MM.1S (cell line): ENCODE results near the gene RTP5.
"Not testable (repeated sequence)": the region's sequence is repeated elsewhere in the genome, so short reads cannot be mapped to it uniquely, and the experiment has no call there.

Experiments used
- DNase-seq: peaks from one replicate; pipeline ENCODE4 v3.0.0-alpha.2; 2015
- H2AFZ ChIP-seq: fragments of 300-600 bp; sonication (generic); 2 replicates; pipeline ENCODE4 v1.6.0; 2016; ENCODE audit warnings: antibody characterized with exemption, low read length
- H3F3A ChIP-seq: fragments of 300-600 bp; sonication (generic); 2 replicates; pipeline ENCODE4 v1.6.1; 2016; ENCODE audit warnings: mild to moderate bottlenecking, antibody characterized with exemption, low read length, moderate library complexity, mixed read lengths; ENCODE audit not compliant: insufficient read depth
- H3K27ac ChIP-seq: fragments of 300-600 bp; sonication (generic); 2 replicates; pipeline ENCODE4 v1.5.1; 2016; ENCODE audit warnings: mild to moderate bottlenecking, low read length
- H3K27me3 ChIP-seq: fragments of 300-600 bp; sonication (generic); replicated peaks from 2 replicates; pipeline ENCODE4 v1.6.0; 2016; ENCODE audit warnings: low read length; ENCODE audit not compliant: insufficient read depth
- H3K36me3 ChIP-seq: fragments of 300-600 bp; sonication (generic); replicated peaks from 2 replicates; pipeline ENCODE4 v1.6.1; 2016; ENCODE audit warnings: mild to moderate bottlenecking, low read length, mixed read lengths; ENCODE audit not compliant: insufficient read depth
- H3K4me1 ChIP-seq: fragments of 300-600 bp; sonication (generic); 2 replicates; pipeline ENCODE4 v1.6.1; 2016; ENCODE audit warnings: low read length, mixed read lengths
- H3K4me2 ChIP-seq: fragments of 300-600 bp; sonication (generic); 2 replicates; pipeline ENCODE4 v1.6.0; 2016; ENCODE audit warnings: low read depth, low read length
- H3K4me3 ChIP-seq: fragments of 300-600 bp; sonication (generic); 2 replicates; pipeline ENCODE4 v1.5.1; 2016; ENCODE audit warnings: low read length, mixed read lengths
- H3K79me2 ChIP-seq: fragments of 300-600 bp; sonication (generic); 2 replicates; pipeline ENCODE4 v1.6.1; 2016; ENCODE audit warnings: mixed run types, low read length, mixed read lengths
- H3K9ac ChIP-seq: fragments of 300-600 bp; sonication (generic); 2 replicates; pipeline ENCODE4 v1.6.1; 2016; ENCODE audit warnings: low read length, mixed read lengths
- H3K9me2 ChIP-seq: fragments of 300-600 bp; sonication (generic); replicated peaks from 2 replicates; pipeline ENCODE4 v1.6.1; 2016; ENCODE audit warnings: mild to moderate bottlenecking, low read length, mixed read lengths; ENCODE audit not compliant: insufficient read depth
- H3K9me3 ChIP-seq: fragments of 300-600 bp; sonication (generic); replicated peaks from 2 replicates; pipeline ENCODE4 v1.6.1; 2016; ENCODE audit warnings: mild to moderate bottlenecking, low read length, mixed read lengths; ENCODE audit not compliant: insufficient read depth
- H4K20me1 ChIP-seq: fragments of 300-600 bp; sonication (generic); 2 replicates; pipeline ENCODE4 v1.6.1; 2016; ENCODE audit warnings: mild to moderate bottlenecking, low read length, moderate library complexity, mixed read lengths; ENCODE audit not compliant: insufficient read depth
- CTCF ChIP-seq: fragments of 300-600 bp; sonication (generic); IDR thresholded peaks from 2 replicates; pipeline ENCODE4 v1.5.1; 2016; ENCODE audit warnings: antibody characterized with exemption, low read length, mixed read lengths
- EZH2 ChIP-seq: fragments of 300-600 bp; sonication (generic); optimal IDR thresholded peaks from 2 replicates; pipeline ENCODE3; 2017; ENCODE audit warnings: low read depth, mild to moderate bottlenecking, antibody characterized with exemption, low read length, mixed read lengths
- EZH2phosphoT487 ChIP-seq: fragments of 300-600 bp; sonication (generic); IDR thresholded peaks from 2 replicates; pipeline ENCODE4 v1.6.1; 2018; ENCODE audit warnings: antibody characterized with exemption, low read length

The RTP5 gene

GRCh38 chr2:241914542-241914941 is 45.0 kb downstream of the RTP5 start:
- DNase-seq, result no peak
- TF ChIP-seq EZH2, result no peak
- no peak for TF ChIP-seq CTCF
- no peak for TF ChIP-seq EZH2phosphoT487
- no peak overlapping the region for H3K4me3 ChIP-seq
- no peaks in the 10 kb centered on the region for H4K20me1 ChIP-seq
- H3K9ac ChIP-seq, result no peak overlapping the region
- H3K9me2 ChIP-seq, result no peaks in the 10 kb centered on the region
- H3K79me2 ChIP-seq, result no peaks in the 10 kb centered on the region
- no peaks in the 10 kb centered on the region for H3K36me3 ChIP-seq
- H3K27me3 ChIP-seq, result no peaks in the 10 kb centered on the region
- no peak overlapping the region for H2AFZ ChIP-seq
- no peak overlapping the region for H3K27ac ChIP-seq
- no peaks in the 10 kb centered on the region for H3K4me1 ChIP-seq
- H3K9me3 ChIP-seq, result no peaks in the 10 kb centered on the region
- no peak overlapping the region for H3K4me2 ChIP-seq
- H3F3A ChIP-seq, result no peaks in the 10 kb centered on the region

GRCh38 chr2:241921631-241922030 is 52.1 kb downstream of the RTP5 start:
- H3K9me2 ChIP-seq, H3K27me3 ChIP-seq, H2AFZ ChIP-seq, H3K79me2 ChIP-seq, H3K4me3 ChIP-seq, H3K9me3 ChIP-seq, H3K36me3 ChIP-seq, H3K9ac ChIP-seq, H4K20me1 ChIP-seq, H3K27ac ChIP-seq, H3K4me1 ChIP-seq, H3K4me2 ChIP-seq, DNase-seq, H3F3A ChIP-seq: not testable (repeated sequence)

GRCh38 chr2:241922411-241922810 is 52.9 kb downstream of the RTP5 start:
- H3K36me3 ChIP-seq, result no peaks in the 10 kb centered on the region
- TF ChIP-seq EZH2 (no peak), EZH2phosphoT487 (no peak), CTCF (no peak)
- no peaks in the 10 kb centered on the region for H3K9me2 ChIP-seq
- no peaks in the 10 kb centered on the region for H3K27me3 ChIP-seq
- no peak overlapping the region for H3K27ac ChIP-seq
- DNase-seq, result no peak
- H2AFZ ChIP-seq, result no peak overlapping the region
- H4K20me1 ChIP-seq, result no peaks in the 10 kb centered on the region
- H3K9me3 ChIP-seq, result no peaks in the 10 kb centered on the region
- no peak overlapping the region for H3K9ac ChIP-seq
- no peak overlapping the region for H3K4me3 ChIP-seq
- no peaks in the 10 kb centered on the region for H3F3A ChIP-seq
- no peaks in the 10 kb centered on the region for H3K79me2 ChIP-seq
- no peaks in the 10 kb centered on the region for H3K4me1 ChIP-seq
- no peak overlapping the region for H3K4me2 ChIP-seq

DNA sequence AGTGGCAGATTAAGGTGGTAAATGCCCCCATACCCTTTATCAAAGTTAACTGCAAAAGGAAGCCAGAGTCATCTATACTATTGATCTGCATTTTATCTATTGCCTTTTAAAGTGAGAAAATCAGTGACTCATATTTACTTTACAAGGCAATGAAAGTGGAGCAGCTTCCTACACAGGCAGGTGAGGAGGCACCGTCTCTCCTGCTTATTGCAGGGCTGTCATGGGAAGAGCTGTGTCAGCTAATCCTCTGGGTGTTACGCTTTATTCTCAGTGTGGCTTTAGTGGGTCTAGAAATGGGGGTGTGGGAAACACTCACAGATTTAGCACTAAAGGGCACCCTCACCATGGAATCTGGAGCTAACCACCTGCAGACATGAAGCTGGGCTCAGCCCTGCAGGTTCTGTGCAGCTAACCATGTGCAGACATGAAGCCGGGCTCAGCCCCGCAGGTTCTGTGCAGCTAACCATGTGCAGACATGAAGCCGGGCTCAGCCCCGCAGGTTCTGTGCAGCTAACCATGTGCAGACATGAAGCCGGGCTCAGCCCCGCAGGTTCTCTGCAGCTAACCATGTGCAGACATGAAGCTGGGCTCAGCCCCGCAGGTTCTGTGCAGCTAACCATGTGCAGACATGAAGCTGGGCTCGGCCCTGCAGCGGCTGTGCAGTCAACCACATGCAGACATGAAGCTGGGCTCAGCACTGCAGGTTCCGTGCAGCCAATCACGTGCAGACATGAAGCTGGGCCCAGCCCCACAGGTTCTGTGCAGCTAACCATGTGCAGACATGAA is 53.5 kb downstream of the RTP5 start:
- H3K27me3 ChIP-seq, H4K20me1 ChIP-seq, DNase-seq, H3K4me2 ChIP-seq, H3K79me2 ChIP-seq, H3K36me3 ChIP-seq, H3K9ac ChIP-seq, H3K4me1 ChIP-seq, H3K9me3 ChIP-seq, H3F3A ChIP-seq, H2AFZ ChIP-seq, H3K9me2 ChIP-seq, H3K4me3 ChIP-seq, H3K27ac ChIP-seq: not testable (repeated sequence)
